ENCODE measurements around the gene CCDC198.

The CCDC198 gene, protein sequence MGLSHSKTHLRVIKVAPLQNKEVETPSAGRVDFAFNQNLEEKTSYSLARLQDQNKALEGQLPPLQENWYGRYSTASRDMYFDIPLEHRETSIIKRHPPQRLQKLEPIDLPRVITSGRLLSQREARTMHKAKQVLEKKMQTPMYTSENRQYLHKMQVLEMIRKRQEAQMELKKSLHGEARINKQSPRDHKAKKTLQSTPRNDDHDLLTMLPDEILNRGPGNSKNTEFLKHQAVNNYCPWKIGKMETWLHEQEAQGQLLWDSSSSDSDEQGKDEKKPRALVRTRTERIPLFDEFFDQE

DNA sequence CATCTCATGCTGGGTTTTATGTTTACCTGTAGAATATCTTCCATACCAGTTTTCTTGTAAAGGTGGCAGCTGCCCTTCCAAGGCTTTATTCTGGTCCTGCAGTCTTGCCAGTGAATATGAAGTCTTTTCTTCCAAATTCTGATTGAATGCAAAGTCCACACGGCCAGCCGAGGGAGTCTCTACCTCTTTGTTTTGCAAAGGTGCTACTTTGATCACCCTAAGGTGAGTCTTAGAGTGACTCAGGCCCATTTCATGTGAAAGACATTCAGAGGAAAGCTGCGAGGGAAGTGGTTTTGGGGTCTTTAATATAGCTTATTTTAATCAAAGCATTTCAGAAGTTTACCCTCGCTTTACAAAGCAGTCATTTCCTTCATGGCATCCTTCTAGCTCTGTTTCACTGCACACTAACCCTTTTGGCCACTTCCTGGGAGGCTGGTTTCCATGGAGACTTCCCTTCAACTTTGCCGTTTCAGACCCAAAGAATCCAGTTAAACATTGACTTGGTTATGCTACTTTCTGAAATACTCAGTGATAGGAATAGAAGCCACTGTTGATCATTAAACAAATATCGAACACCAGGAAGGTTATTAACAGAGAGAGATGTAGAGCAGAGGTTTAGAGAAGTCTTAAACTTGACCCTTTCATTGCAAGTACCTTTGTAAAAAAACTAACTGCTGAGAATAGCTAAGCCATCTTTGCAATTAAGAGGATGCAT lies at the start of gene CCDC198:
CCDC198 (minus strand) TSS at position 391 of the 715 bp plus-strand sequence; CDS start at position 249, 142 bp downstream.
- no peak for DNase-seq (ENCODE audit: low spot score)

DNA sequence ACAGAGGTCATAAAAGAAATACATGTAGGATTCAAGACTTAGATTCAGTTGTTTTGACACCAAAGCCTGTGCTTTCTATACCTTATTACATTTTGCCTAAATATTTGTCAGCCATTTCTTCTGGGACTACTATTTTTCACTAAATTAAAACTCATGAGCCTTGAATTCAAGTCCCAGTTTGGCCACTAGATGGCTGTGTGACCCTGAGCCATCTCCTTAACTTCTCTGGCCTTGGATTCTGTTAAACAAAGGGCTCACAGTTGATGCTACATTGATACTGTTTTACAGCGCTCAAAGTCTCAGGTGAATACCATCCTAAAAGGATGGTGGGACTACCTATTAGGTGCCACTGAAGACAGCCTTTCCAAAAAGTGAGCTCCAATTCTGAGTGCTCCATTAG lies 39.6 kb upstream of the CCDC198 start:
- DNase-seq (ENCODE audit: low spot score) = peak; percentile 48

DNA sequence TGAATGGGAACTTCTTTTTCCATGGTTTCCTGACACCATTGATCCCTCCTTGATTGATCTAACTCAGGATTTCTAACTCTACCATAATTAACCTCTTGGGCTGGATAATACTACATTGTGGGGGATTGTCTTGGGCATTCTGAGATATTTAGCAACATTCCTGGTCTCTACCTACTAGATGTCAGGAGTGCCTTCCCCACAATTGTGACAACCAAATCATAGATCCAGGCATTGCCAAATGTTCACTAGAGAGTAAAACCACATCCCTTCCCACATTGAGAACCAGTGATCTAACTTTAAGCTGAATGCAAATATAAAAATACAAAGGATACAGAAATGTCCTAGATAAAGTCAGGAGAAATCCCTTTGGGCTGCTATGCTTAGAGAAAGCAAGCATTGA lies 36.9 kb upstream of the CCDC198 start:
- no peak for DNase-seq (ENCODE audit: low spot score)

DNA sequence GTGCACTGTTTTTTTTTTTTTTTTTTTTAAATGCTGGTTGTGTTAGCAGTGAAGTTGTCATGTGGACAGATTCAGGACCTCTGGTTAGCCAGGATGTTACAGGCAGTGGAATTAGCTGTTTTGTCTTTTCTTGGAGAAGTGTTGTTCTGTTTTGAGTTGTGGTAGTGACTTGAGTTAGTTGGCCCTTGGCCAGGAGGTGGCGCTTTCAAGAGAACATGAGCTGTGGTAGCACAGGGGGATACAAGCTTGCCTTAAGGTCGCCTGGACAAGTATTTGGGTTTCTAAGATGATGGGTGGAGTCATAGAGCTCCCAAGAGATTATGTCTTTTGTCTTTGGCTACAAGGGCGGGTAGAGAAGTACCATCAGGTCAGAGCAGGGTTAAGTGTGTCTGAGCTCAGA lies 33.3 kb upstream of the CCDC198 start:
- DNase-seq (ENCODE audit: low spot score) = no peak

DNA sequence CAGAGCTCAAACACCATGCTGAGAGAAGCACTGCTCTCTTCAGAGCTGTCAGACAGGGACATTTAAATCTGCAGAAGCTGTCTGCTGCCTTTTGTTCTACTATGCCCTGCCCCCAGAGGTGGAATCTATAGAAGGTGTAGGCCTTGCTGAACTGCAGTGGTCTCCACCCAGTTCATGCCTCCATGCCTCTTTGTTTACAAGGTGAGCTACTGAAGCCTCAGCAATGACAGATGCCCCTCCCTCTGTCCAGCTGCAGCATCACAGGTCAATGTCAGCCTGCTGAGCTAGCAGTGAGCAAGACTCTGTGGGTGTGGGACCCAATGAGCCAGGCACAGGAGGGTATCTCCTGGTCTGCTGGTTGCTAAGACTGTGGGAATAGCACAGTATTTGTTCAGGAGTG lies 25.4 kb upstream of the CCDC198 start:
- DNase-seq (ENCODE audit: low spot score) = no peak

DNA sequence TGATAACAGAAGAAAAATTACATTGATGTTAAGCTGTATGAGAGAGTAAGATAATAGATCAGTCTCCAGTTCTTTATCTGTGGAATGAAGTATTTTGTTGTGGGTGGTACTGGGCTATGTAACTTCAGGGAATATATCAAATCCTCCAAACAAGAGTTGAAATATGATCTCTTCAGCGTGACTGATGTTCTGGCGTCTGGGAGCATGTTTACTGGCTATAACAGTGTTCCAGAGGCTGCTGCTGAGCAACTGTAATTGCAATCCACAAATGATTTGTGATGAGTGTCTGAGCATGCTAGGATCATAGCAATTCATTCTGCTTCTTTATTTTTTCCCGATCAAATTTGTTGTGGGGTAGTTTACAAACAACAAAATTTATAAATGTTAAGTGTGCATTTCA lies 18.6 kb upstream of the CCDC198 start:
- DNase-seq (ENCODE audit: low spot score) = no peak

DNA sequence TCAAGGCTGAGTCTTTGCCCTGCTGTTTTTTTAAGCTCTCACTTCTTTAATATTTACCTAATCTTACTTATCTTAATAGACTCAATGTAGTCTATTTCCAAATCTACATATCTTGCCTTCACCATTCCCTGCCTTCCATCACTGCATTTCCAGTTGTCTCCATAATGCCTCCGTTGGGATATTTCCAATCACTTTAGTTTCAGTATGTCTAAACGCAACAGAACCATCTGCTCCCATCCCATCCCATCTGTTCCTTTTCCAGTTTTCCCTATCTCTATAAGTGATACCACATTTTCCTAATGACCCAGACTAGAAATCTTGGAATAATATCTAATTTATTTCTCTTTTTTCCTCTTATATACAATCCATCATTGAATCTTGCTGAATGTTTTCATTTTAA lies 15.1 kb upstream of the CCDC198 start:
- DNase-seq (ENCODE audit: low spot score) = peak; percentile 80

DNA sequence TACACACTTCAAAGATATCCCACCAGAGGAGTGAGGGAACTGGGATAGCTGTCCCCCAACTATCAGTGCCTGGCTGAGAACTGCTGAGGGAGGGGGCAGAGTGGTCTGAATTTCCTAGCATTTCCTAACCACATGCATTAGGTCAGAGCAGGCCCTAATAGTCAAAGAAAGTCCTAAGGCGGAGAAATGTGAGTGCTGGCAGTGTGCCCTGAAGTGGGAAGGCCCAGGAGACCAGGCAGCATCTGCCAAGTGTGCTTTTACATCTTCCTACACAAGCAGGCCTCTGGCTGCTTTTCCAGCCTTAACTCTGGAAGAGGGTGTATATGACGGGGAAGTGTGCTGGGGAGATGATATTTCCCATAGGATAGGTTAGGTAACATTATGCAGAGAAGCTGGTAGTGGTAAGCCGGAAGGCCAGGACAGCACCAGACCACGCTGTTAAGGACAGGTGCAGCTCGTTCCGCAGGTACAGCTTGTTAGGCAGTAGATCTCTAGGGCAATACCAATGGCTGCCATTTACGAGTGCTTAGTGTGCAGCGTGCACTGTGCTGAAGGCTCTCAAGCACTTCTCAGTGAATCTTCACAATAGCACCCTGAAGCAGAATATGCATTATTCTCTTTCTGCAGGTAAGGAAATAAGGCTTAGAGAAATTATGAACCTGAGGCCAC lies 9.1 kb upstream of the CCDC198 start:
- no peak for DNase-seq (ENCODE audit: low spot score)

DNA sequence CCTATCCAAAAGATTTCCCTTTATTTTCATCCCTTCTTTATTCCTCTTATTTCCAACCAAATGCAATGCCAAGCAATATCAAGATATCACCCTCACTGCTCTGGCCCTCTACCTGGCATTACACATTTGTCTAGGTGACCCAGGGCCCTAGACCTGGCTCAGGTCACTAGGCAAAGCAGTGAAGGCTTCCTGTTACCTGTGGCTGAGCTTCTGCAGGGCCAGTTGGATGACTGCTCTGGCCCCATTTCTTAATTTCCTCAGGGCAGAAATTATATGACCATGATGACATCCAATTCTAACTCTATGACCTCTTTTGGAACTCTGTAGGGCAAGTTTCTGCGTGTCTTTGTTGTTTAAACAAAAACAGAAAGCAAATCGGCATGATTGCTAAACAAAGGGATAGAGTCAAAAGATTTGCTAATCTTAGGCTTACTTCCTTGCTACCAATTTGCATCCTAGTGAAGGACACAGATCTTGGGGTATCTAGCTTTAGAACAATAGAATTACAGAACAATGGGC lies 7.4 kb upstream of the CCDC198 start:
- DNase-seq (ENCODE audit: low spot score) = no peak

DNA sequence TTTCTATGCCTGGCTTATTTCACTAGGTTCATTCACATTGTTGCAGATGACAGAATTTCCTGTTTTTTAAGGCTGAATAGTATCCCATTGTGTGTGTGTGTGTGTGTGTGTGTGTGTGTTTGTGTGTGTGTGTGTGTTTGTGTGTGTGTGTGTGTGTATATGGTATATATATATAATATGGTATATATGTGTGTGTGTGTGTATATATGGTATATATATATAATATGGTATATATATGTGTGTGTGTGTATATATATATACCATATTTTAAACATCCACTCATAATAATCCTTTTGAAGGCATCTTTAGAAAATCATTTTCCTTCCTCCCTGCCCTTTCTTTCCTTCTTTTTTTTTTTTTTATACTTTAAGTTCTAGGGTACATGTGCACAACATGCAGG lies 5.0 kb upstream of the CCDC198 start:
- no peak for DNase-seq (ENCODE audit: low spot score)

DNA sequence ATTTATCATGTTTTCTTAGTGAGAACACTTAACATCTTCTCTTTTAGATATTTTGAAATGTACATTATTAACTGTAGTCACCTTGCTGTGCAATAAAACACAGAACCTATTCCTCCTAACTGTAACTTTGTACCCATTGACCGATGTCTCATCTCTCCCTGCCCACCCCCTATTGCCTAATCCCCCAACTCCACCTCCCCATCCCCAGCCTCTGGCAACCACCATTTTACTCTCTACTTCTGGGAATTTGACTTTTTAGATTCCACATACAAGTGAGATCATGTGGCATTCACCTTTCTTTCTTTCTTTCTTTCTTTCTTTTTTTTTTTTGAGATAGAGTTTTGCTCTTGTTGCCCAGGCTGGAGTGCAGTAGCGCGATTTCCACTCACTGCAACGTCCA lies 4.4 kb upstream of the CCDC198 start:
- no peak for DNase-seq (ENCODE audit: low spot score)

DNA sequence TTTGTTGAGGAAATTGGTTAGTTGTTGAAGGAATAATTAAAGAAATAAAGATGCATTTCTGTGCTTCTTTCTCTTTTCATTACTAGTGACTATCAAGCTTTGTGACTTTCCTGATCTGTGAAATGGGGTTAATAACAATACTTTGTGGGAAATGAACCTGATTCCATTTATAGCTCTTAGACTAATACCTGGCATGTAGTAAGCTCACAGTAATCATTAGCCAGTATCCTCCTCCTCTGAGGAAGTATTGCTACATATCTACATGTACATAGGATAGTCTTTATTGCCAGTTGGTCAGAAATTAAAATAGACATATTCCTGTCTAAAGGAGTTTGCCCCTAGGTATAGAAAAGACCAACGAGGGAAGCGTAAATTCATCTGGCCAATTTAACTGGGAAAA lies 1.8 kb upstream of the CCDC198 start:
- DNase-seq (ENCODE audit: low spot score) = no peak

DNA sequence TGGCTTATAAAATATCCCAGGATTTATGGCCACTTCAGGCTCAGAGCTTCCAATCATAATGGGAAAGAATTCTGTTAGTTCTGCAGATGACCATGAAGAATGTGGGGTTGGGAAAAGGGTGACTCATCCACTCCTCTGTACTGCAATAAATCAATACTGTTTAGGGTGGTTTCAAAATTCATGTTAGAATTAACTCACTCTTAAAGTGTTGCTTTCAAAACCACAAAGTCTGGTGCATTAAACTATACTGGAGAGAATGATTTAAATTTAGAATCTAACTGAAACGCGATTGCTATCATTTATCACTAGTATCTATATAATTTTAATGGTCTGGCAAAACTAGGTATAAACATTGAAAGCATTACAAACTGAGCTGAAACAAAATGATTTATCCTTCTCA lies 798 bp downstream of the CCDC198 start:
- no peak for DNase-seq (ENCODE audit: low spot score)

DNA sequence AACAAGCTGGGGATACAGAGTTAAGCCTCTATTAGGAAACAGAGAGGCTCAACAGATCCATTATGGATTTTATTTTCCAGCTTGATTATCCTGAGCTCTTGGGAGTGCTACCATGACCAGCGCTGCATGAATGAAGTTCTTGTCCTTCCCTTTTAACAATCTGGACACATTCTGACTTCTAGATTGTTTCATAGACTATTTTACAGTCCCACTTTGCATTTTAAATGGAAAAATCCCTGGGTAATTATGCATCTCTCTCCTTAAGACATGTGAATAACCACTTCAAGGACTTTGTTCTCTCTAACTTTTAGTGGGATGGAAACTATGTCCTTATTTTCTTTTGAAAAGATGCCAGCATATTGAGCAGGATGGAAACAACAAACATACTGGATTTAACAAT lies 2.0 kb downstream of the CCDC198 start:
- no peak for DNase-seq (ENCODE audit: low spot score)

DNA sequence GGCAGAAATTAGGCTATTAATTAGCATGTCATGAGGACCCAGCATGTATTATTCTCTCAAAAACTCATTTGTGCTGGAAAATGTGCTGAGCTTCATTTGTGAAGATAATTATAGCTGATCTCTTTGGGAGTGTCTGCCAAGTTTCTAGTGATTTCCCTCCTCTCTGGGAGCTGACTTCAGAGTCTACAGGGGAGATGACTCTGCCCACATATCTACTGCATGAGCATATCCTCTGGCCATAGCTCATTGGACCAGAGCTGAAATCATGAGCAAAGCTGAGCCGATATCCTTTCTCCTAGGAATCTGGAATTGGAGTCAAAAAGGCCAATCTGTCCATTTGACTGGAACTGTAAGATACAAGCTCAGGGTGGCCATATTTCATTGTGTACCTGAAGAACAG lies 5.9 kb downstream of the CCDC198 start:
- DNase-seq (ENCODE audit: low spot score) = peak; percentile 69

DNA sequence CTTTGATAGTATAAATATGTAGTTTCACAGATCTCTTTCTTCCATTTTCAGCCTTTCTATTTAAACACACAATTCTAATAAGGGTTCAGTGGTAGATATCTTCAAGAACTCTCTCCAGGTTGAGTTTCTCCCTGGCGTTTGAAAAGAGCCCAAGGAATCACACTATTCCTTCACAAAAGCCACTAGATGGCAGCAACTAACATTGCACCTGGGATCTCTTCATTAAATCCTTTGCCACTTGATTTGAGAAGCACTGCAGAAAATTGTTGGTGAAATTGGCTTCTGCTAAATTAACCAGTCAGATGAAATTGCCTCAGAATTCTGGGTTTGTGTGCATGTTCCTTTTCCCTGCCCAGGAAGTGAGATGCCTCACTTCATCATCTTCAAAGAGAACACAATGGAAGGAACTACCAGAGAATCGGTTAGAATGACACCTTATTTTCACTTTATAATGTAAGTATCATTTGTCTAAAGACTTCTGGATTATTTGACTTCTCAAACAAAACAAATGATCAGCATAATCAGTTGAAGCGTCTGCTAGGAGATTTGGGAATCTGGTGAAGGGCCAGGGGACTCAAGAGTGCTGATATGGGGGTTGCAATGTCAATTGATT lies 6.8 kb downstream of the CCDC198 start:
- DNase-seq (ENCODE audit: low spot score) = peak; percentile 88

DNA sequence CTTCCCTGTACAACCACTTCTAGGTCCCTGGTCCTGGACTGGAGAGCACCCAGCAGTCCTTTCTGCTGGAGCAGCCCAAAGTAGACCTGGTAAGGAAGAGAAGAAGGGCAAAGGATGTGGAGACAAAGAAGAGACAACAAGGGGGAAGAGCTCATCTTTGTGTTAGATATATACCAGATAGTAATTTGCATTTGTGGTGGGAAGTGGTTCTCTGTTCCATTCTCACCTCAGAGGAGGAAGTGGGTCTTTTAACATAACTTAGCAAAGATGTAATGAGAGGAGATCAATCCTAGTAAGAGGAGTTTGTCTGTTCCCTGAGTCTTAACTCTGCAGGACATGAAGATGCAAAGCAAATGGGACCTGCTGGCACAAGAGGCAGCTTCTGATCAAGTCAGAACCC lies 8.0 kb downstream of the CCDC198 start:
- no peak for DNase-seq (ENCODE audit: low spot score)

DNA sequence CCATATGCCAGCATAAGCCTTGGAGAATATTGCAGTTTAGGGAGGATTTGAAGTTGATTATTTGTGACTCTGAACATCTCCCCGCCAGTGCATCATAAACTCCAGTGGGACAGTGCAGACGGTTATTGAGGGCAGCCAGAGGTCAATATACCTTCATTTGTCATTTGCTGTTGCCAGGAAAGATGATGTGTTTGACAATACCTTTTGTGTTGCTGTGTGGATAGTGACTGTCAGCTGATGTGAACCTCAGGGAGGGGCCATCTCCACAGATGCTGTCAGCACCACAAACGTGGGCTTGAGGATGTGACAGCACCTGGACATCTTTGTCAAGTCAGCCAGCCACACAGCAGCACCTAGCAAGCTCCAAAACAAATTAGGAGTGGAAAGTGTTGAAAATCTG lies 11.5 kb downstream of the CCDC198 start:
- no peak for DNase-seq (ENCODE audit: low spot score)

DNA sequence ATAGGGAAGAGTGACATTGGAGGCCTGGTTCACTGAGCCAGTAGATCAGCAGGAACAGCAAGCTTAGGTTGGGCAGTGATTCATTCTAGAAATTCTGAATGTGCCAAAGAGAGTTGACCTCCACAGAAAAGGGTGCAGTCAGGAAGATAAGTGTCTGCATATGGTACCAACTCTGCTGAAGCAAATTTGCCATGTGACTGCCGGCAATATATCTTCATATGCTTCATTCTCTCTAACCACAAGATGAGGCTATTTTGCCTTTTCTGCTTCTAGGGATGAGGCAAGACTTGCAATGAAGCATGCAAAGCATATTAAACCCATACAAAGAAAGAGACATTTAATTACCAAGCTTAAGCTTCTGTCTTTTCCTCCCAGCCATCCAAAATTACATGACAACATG lies 13.6 kb downstream of the CCDC198 start:
- DNase-seq (ENCODE audit: low spot score) = no peak

DNA sequence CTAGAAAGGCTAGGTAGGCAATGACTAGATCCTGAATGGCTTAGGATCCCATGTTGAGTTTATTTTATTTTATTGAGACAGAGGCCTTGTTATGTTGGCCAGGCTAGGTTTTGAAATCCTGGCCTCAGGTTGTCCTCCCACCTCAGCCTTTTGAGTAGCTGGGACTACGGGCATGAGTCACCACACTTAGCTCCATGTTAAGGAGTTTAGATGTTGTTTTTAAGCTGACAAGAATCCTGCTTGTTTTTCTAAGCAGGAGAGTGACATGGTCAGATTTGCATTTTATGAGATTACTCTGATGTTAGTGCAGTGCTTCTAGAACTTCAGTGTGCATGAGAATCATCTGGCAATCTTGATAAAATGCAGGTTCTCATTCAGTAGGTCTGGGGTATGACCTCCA lies 14.5 kb downstream of the CCDC198 start:
- DNase-seq (ENCODE audit: low spot score) = no peak

DNA sequence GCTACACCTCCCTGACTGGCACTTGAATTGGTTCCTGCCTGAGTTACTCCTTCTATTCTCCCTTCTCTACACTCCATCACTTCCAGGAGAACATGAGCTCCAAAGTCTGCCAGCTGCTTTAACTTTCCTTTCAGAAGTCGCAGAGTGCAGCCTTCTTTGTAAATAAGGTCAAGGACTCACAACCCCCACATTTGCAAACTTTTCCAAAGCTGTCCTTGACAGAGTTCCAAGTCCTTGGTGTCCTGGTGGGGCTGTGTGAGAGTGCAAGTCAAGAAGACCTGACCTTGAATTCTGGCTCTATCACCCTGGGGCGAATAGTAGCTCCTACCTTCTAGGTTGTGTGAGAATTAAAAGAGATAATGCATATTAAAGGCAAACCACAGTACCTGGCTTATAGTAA lies 15.6 kb downstream of the CCDC198 start:
- DNase-seq (ENCODE audit: low spot score) = no peak

DNA sequence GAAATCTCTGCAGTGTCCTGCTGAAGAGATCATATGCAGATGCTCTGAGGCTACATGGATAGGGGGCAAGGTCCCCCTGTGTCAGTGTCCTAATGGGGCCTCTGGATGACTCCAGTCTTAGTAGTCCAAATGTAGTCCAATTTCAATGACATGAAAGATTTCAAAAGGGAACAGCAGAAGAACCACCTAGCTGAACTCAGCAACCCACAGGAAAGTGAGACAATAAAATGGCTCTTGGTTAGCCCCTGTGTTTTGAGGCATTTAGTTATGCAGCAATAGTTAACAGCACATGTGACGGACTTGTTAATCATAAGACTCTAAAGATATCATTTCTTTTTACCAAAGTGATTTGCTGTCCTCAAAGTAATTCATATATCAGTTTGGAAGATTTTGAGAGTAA lies 22.7 kb downstream of the CCDC198 start:
- DNase-seq (ENCODE audit: low spot score) = no peak

Data from cerebellar cortex (tissue), 1 donor.